HCT116 (cell line): Measurements from ENCODE around the gene TEX261. TPM values are rescaled to one million over a fixed set of nuclear protein-coding genes. Genes with fewer than 3 reads are reported as not detected.

Source experiments
- ATAC-seq: fragments of 200-7000 bp; cut with Tn5 transposase; 2 replicates; pipeline ENCODE4 v1.9.1; 2020; ENCODE audit warnings: mild to moderate bottlenecking, moderate library complexity
- BruUV-seq: library from RNA; stranded (reverse); fragments of 400-500 nt; replicated peaks from 2 replicates; lab custom pipeline; 2021; lab: Mats Ljungman, UMichigan
- CTCF ChIA-PET: fragments of 300-600 bp; sonication (Branson Sonifier 250); formaldehyde crosslinking; loops from one replicate; lab custom pipeline; 2021; ENCODE audit warnings: antibody characterized with exemption; lab: Charles Lee
- POLR2A ChIA-PET: fragments of 300-600, 350-600 bp; sonication (Branson Sonifier 250); formaldehyde crosslinking; loops from one replicate; lab custom pipeline; 2021; ENCODE audit warnings: antibody characterized with exemption; lab: Charles Lee
- RAD21 ChIA-PET, 2 experiments: fragments of 300-600 bp; sonication (Branson Sonifier 250); formaldehyde crosslinking; loops; one replicate each; lab custom pipeline; 2023; ENCODE audit warnings: low total read pairs in 2 of 2; ENCODE audit not compliant: uncharacterized antibody in 2 of 2, unreplicated experiment in 2 of 2, low non-redundant PET in 1 of 2; lab: Charles Lee
- DNase-seq: peaks from one replicate; pipeline ENCODE4 v3.0.0-alpha.2; 2010; ENCODE audit warnings: low read depth, low spot score
- H2AFZ ChIP-seq: fragments of 200-600 bp; shearing (Covaris generic), sonication (generic); 2 replicates; pipeline ENCODE4 v1.6.1; 2017; ENCODE audit warnings: low read depth, mixed run types, mixed read lengths, antibody characterized with exemption, low read length; ENCODE audit not compliant: poor library complexity, severe bottlenecking
- H3K27ac ChIP-seq: 2 replicates; pipeline ENCODE4 v1.5.1; 2012; ENCODE audit warnings: low read depth, low read length
- H3K27me3 ChIP-seq: fragments of 200-600 bp; sonication (generic); 2 replicates; pipeline ENCODE4 v1.6.1; 2016; ENCODE audit warnings: mixed run types, low read length, mixed read lengths; ENCODE audit not compliant: insufficient read depth
- H3K36me3 ChIP-seq, 2 experiments: fragments of 200-500 bp in 1 of 2; fragments of 200-600 bp in 1 of 2; sonication (Bioruptor generic) in 1 of 2; sonication (generic) in 1 of 2; 2 replicates each; pipeline versions ENCODE4 v1.5.1 to v1.6.1; 2014 to 2016; ENCODE audit warnings: low read length in 2 of 2, inconsistent platforms in 1 of 2, mixed read lengths in 1 of 2, mixed run types in 1 of 2; ENCODE audit not compliant: insufficient read depth in 2 of 2, control insufficient read depth in 1 of 2
- H3K4me1 ChIP-seq, 2 experiments: fragments of 200-600 bp in 1 of 2; sonication (generic) in 1 of 2; 2 replicates each; pipeline versions ENCODE4 v1.5.1 to v1.6.1; 2012 to 2017; ENCODE audit warnings: low read length in 2 of 2, inconsistent platforms in 1 of 2, mild to moderate bottlenecking in 1 of 2, mixed read lengths in 1 of 2, mixed run types in 1 of 2, moderate library complexity in 1 of 2; ENCODE audit not compliant: insufficient read depth in 2 of 2, control insufficient read depth in 1 of 2
- H3K4me2 ChIP-seq: fragments of 200-600 bp; sonication (generic); 2 replicates; pipeline ENCODE4 v1.6.1; 2017; ENCODE audit warnings: mixed run types, low read length, mixed read lengths
- H3K4me3 ChIP-seq, 2 experiments: fragments of 200-600 bp in 1 of 2; sonication (generic) in 1 of 2; replicated peaks in 1 of 2; 2 replicates each; pipeline ENCODE4 v1.5.1; 2011 to 2016; ENCODE audit warnings: low read length in 2 of 2, control low read depth in 1 of 2, low read depth in 1 of 2, mild to moderate bottlenecking in 1 of 2, mixed read lengths in 1 of 2, mixed run types in 1 of 2
- H3K79me2 ChIP-seq: fragments of 200-600 bp; sonication (generic); 2 replicates; pipeline ENCODE4 v1.6.1; 2017; ENCODE audit warnings: mild to moderate bottlenecking, mixed run types, low read length, moderate library complexity, mixed read lengths; ENCODE audit not compliant: insufficient read depth
- H3K9ac ChIP-seq: fragments of 200-600 bp; sonication (generic); 2 replicates; pipeline ENCODE4 v1.6.1; 2016; ENCODE audit warnings: low read length, mixed read lengths
- H3K9me2 ChIP-seq: fragments of 200-600 bp; sonication (generic), shearing (Covaris generic); 2 replicates; pipeline ENCODE4 v1.6.1; 2017; ENCODE audit warnings: mixed run types, mild to moderate bottlenecking, moderate library complexity; ENCODE audit not compliant: insufficient read depth
- H3K9me3 ChIP-seq, 2 experiments: fragments of 200-500 bp in 1 of 2; fragments of 200-600 bp in 1 of 2; sonication (Bioruptor generic) in 1 of 2; sonication (generic) in 1 of 2; 2 replicates each; pipeline ENCODE4 v1.6.1; 2014 to 2017; ENCODE audit warnings: low read length in 2 of 2, mixed read lengths in 2 of 2, inconsistent platforms in 1 of 2, low read depth in 1 of 2, mild to moderate bottlenecking in 1 of 2, mixed run types in 1 of 2, moderate library complexity in 1 of 2; ENCODE audit not compliant: control insufficient read depth in 1 of 2, insufficient read depth in 1 of 2
- H4K20me1 ChIP-seq: fragments of 200-600 bp; sonication (generic), shearing (Covaris generic); 2 replicates; pipeline ENCODE4 v1.6.1; 2017; ENCODE audit warnings: mixed run types, mild to moderate bottlenecking, moderate library complexity; ENCODE audit not compliant: insufficient read depth
- CEBPB ChIP-seq: IDR thresholded peaks from 2 replicates; pipeline ENCODE4 v1.6.1; 2012; ENCODE audit warnings: low read depth
- EGR1 ChIP-seq: IDR thresholded peaks from 2 replicates; pipeline ENCODE4 v1.6.1; 2012; ENCODE audit warnings: low read depth
- ELF1 ChIP-seq: IDR thresholded peaks from 2 replicates; pipeline ENCODE4 v1.6.1; 2012; ENCODE audit warnings: low read depth, borderline replicate concordance
- FOSL1 ChIP-seq: IDR thresholded peaks from 2 replicates; pipeline ENCODE4 v1.6.1; 2012; ENCODE audit warnings: low read depth
- JUND ChIP-seq: IDR thresholded peaks from 2 replicates; pipeline ENCODE4 v1.6.1; 2012
- RAD21 ChIP-seq: IDR thresholded peaks from 2 replicates; pipeline ENCODE4 v1.6.1; 2012; ENCODE audit warnings: low read depth, mild to moderate bottlenecking
- SP1 ChIP-seq: IDR thresholded peaks from 2 replicates; pipeline ENCODE4 v1.6.1; 2012; ENCODE audit warnings: low read depth
- YY1 ChIP-seq: IDR thresholded peaks from 2 replicates; pipeline ENCODE4 v1.6.1; 2011; ENCODE audit warnings: low read length, low read depth, moderate library complexity, mild to moderate bottlenecking; ENCODE audit not compliant: insufficient replicate concordance; ENCODE audit errors: extremely low read depth
- ZBTB33 ChIP-seq: IDR thresholded peaks from 2 replicates; pipeline ENCODE4 v1.6.1; 2011; ENCODE audit warnings: mild to moderate bottlenecking, low read length, moderate library complexity; ENCODE audit not compliant: insufficient replicate concordance; ENCODE audit errors: extremely low read depth
- ZNF274 ChIP-seq: fragments of 200-500 bp; sonication (Bioruptor generic); IDR thresholded peaks from 2 replicates; pipeline ENCODE4 v1.6.1; 2014; ENCODE audit warnings: mild to moderate bottlenecking, low read depth, low read length, inconsistent platforms
- intact Hi-C: fragments of 100-400 bp; cut with micrococcal nuclease; formaldehyde crosslinking; loops from 2 replicates; pipeline ENCODE4 v1.10.0; 2022
- total RNA-seq: library from RNA; stranded (reverse); gene quantifications from one replicate; pipeline ENCODE4 v1.2.1, GENCODE V29; 2021; ENCODE audit not compliant: unreplicated experiment

TEX261 gene
- total RNA-seq, 1 experiment from 2014 or later, result 37.9 TPM

DNA sequence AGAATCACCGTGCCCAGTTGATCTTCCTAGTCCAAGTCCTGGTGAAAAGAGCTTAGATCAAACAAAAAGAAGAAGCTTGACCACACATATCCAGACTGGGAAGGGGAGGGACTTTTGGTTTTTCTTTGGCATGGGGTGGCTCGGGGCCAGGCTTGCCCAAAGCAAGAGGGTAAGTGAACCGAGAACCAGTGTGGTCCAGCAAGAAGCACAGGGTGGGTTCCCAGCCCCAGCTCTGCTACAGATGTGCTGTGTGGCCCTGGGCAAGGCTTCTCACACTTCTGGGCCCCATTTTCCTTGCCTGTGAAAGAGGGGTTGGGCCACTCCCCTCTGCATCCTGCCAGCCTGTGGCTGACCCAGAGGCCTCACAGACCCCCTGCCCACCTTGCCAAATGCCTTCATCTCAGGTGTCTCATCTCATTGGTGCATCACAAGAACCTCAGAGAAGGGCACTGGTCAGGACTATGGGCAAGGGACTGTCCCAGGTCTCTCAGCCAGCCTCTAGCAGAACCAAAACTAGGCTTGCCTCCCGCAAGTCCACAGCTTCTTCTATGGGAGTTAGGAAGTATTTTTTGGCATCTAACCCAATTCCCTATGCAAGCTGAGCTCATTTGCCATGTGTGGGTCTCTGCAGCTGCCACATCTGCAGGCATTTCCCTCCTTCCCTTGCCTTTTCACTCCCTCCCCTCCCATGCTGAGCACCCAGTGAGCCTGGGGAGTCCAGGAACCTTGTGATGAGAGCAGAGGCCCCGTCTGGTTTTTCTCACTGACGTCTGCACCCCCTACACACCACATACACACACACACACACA lies 52.1 kb downstream of the TEX261 start:
- intact Hi-C loops, result loop anchor here (10.0 kb wide), 1 partner anchor 638 kb away; the partner anchor contains the start of gene FAM136A
- H3K79me2 ChIP-seq, result no peaks in the 10 kb centered on the region; the same call in 1 of the 2 replicates
- ChIA-PET RAD21 (no interaction called here), POLR2A (no interaction called here), CTCF (interaction anchor here (1.3 kb wide), 1 partner anchor 21 kb away, joined by 3 read pairs; no protein-coding TSS in a partner anchor)
- H3K9me2 ChIP-seq, result no peaks in the 10 kb centered on the region
- no peaks in the 10 kb centered on the region for H4K20me1 ChIP-seq
- no peaks in the 10 kb centered on the region for H3K27me3 ChIP-seq
- H3K4me2 ChIP-seq, result no peak overlapping the region
- H2AFZ ChIP-seq, result no peak overlapping the region
- TF ChIP-seq JUND (no peak), CEBPB (no peak), FOSL1 (no peak), YY1 (no peak), EGR1 (no peak), RAD21 (no peak), SP1 (no peak), ELF1 (no peak), ZBTB33 (no peak), ZNF274 (no peak)
- H3K36me3 ChIP-seq, result no peaks in the 10 kb centered on the region; a peak in 1 of 4 replicates
- no peak overlapping the region for H3K9ac ChIP-seq
- peaks cover 16 to 20% of the 10 kb centered on the region in 2 experiments for H3K4me1 ChIP-seq
- ATAC-seq (no peak), DNase-seq (no peak)
- no peaks in the 10 kb centered on the region for H3K9me3 ChIP-seq
- no peak overlapping the region for H3K27ac ChIP-seq
- no TSS peak for BruUV-seq
- no peak overlapping the region for H3K4me3 ChIP-seq
